GM12872 (cell line): ENCODE measurements around the gene BDKRB2.

Source experiments
- TF ChIP-seq, protein P1 (sequence below): IDR thresholded peaks from 3 replicates; pipeline ENCODE4 v1.5.1; 2011; ENCODE audit warnings: low read depth, mild to moderate bottlenecking, low read length, moderate library complexity; ENCODE audit not compliant: insufficient read depth

The BDKRB2 gene

DNA sequence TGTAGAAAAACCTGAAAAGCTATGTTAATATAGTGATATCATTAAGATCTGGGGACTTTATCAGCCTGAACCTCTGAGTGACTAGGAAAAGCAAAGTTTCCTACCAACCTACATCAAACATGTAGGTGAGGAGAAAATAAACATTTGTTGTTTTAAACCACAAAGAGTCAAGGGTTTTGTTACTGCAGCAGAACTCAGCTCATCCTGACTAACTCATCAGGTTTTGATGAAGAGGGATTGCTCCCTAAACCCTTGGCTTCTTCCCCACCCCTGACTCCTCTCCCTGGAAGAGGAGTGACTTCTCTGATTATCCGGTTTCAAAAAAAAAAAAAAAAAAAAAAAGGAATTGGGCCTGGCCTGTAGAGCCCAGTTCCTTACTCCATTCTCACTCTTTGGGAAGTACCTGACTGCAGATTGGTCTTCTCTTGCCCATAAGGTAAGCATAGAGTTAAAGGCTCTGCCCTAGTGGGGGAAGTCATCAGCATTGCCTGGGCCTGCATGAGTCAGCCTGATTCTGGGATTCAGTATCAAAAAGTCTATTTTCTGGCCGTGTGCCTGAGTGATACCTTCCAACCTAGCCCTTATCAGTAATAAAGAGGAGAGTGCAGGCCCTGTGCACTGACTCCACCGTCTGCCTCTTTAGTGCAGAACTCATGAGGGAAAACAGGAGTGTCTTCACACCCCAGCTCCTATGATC lies 68.3 kb downstream of the BDKRB2 start:
- TF ChIP-seq, protein P1, sequence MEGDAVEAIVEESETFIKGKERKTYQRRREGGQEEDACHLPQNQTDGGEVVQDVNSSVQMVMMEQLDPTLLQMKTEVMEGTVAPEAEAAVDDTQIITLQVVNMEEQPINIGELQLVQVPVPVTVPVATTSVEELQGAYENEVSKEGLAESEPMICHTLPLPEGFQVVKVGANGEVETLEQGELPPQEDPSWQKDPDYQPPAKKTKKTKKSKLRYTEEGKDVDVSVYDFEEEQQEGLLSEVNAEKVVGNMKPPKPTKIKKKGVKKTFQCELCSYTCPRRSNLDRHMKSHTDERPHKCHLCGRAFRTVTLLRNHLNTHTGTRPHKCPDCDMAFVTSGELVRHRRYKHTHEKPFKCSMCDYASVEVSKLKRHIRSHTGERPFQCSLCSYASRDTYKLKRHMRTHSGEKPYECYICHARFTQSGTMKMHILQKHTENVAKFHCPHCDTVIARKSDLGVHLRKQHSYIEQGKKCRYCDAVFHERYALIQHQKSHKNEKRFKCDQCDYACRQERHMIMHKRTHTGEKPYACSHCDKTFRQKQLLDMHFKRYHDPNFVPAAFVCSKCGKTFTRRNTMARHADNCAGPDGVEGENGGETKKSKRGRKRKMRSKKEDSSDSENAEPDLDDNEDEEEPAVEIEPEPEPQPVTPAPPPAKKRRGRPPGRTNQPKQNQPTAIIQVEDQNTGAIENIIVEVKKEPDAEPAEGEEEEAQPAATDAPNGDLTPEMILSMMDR, result no peak

DNA sequence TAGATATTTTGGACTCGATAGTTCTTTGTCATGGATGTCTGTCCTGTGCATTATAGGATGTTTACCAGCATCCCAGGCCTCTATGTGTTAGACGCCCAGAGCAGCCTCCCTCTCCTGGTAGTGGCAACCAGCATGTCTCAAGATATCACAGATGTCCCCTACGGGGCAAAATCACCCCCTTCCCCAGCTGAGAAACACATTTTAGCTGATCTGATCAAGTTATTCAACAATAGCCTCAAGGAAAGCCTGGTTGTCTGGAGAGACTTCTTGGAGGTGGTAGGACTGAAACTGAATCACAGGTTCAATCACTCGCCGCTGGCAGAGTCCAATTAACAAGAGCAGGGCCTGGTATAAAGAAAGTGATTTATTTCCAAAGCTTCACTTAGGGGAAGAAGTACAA lies 69.0 kb downstream of the BDKRB2 start:
- TF ChIP-seq, protein P1, result no peak

DNA sequence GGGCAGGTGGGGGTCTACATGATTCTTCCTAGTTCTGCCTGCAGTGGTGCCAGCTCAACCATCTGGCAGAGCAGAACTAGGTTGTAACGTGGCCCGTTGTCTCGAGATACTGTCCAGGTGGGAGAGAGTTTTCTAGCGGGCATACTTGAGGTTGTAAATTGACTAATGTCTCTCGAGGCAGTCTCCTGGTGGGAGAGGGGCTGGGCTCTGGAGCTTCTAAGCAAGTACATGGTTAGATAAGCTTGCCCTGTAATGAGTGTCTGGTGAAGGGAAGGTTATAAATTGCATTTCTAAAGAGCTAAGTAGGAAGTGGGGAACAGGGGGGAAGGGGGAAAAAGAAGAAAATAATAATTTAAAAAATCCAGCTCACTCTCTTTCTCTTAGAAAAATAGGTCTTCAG lies 69.5 kb downstream of the BDKRB2 start:
- TF ChIP-seq, protein P1, result no peak

DNA sequence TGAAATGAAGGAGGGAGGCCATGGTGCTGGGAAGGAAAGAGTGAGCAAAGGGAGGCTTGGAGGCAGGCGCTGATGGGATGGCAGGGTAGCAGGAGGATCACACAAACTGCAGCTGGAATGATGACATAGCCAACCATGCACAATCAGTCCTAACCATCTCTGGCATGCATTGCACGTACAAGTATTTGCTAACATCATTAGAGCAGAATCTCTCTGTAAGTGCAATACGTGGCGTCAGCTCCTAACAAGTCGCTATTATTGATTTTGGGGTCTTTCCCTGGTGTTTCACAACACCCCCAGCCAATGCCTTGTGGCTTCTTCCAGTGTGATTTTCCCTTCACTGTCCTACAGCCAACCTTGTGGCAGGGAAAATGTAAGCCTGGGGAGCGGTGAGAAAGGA lies 69.9 kb downstream of the BDKRB2 start:
- TF ChIP-seq, protein P1, result no peak

DNA sequence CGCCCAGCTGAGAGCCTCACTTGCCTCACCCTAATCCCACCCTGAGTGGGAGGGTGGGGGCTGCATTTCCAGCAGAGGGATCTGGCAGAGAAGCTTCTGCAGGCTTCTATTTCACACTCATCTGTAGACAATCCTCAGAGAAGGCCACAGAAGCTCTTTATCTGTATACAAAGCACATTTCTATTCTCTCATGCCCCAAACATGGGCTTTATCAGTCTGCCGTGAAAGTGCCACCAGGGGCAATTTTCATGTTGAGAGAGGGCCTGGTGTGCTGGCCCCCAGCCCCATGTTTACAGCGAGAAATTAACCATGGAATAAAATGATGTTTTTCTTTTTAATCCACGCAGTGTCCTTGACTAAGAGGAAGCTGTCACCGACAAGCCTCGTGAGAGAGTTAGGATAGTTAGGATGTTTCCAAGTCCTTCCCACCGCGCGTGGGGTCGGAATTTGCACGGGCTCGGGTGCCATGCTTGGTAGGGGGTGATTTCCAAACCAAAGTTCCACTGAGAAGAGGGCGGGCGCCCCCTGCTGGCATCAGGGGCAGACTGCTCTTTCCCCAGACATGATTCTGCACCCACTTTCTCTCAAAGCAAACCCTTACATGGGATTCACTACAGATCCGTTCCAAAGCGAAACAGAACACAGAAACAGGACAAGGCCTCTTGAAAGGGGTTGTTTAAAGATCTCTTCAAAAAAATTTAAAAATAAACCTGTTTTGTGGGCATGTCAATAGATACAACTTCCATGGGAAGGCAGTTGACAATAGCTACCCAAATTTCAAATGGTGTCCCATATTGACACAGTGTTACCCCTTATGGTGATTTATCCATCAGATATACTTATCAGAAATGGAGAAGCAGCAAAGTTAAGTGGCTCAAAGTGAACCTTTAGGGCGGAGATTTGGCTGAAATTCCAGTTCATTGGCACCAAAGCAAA lies 70.8 kb downstream of the BDKRB2 start:
- TF ChIP-seq, protein P1, result peak; percentile 95

DNA sequence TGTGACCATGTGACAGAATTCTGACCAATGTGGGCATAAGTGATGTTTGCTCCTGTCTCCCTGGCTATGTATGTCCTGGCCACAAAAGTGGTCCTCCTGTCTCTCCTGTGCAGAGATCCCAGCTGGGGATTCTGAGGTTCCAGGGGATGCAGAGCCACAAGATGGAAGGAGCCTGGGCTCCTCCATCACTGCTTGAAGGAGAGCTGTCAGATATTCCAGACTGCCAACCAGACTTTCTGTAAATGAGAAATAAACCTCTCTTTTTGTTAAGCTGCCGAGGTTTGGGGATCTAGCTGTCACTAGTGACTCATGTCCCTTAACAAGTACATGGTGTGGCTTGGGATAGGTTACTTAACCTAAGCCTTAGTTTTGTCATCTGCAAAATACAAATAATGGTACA lies 73.3 kb downstream of the BDKRB2 start:
- TF ChIP-seq, protein P1, result no peak

- TF ChIP-seq, protein P1, result no peak
Measured at GRCh38 chr14:96279564-96279963, 74.9 kb downstream of the BDKRB2 start.
